A673 (cell line): ENCODE data around the gene SORCS1. TPM values are rescaled to one million over a fixed set of nuclear protein-coding genes. Genes with fewer than 3 reads are reported as not detected.

ENCODE experiments used
- BruUV-seq: library from RNA; stranded (reverse); fragments of 400-500 nt; replicated peaks from 2 replicates; lab custom pipeline; 2021; lab: Mats Ljungman, UMichigan
- CTCF ChIA-PET: fragments of 300-600 bp; sonication (Branson Sonifier 250); formaldehyde crosslinking; loops from one replicate; lab custom pipeline; 2022; ENCODE audit warnings: antibody characterized with exemption; lab: Charles Lee
- POLR2A ChIA-PET: fragments of 300-600 bp; sonication (Branson Sonifier 250); formaldehyde crosslinking; loops from one replicate; lab custom pipeline; 2022; ENCODE audit warnings: antibody characterized with exemption; ENCODE audit not compliant: low non-redundant PET; lab: Charles Lee
- DNase-seq: peaks from one replicate; pipeline ENCODE4 v3.0.0-alpha.2; 2015; ENCODE audit warnings: low spot score
- H3K27ac ChIP-seq: fragments of 200-600 bp; sonication (generic); 2 replicates; pipeline ENCODE4 v1.5.1; 2016; ENCODE audit warnings: mixed run types, low read depth, mild to moderate bottlenecking, mixed read lengths, antibody characterized with exemption, low read length; ENCODE audit not compliant: poor library complexity, severe bottlenecking
- H3K27me3 ChIP-seq: fragments of 200-600 bp; sonication (generic); replicated peaks from 2 replicates; pipeline ENCODE4 v1.6.1; 2017; ENCODE audit warnings: mixed run types, low read depth, mild to moderate bottlenecking, mixed read lengths, antibody characterized with exemption, low read length; ENCODE audit not compliant: insufficient read depth, poor library complexity
- H3K36me3 ChIP-seq: fragments of 200-600 bp; sonication (generic); 2 replicates; pipeline ENCODE4 v1.6.1; 2016; ENCODE audit warnings: mixed run types, mild to moderate bottlenecking, mixed read lengths, antibody characterized with exemption, low read length; ENCODE audit not compliant: insufficient read depth, poor library complexity, severe bottlenecking
- H3K4me1 ChIP-seq: fragments of 200-600 bp; sonication (generic); 2 replicates; pipeline ENCODE4 v1.6.1; 2017; ENCODE audit warnings: mixed run types, mild to moderate bottlenecking, mixed read lengths, antibody characterized with exemption, low read length; ENCODE audit not compliant: insufficient read depth, poor library complexity, severe bottlenecking
- H3K4me3 ChIP-seq: fragments of 200-600 bp; sonication (generic); 2 replicates; pipeline ENCODE4 v1.5.1; 2016; ENCODE audit warnings: low read depth, mixed run types, mild to moderate bottlenecking, mixed read lengths, low read length; ENCODE audit not compliant: poor library complexity, severe bottlenecking
- H3K9me3 ChIP-seq: fragments of 200-600 bp; sonication (generic); 2 replicates; pipeline ENCODE4 v1.6.1; 2016; ENCODE audit warnings: mixed run types, low read depth, mild to moderate bottlenecking, mixed read lengths, antibody characterized with exemption, low read length; ENCODE audit not compliant: poor library complexity, severe bottlenecking
- EZH2 ChIP-seq: fragments of 200-600 bp; sonication (generic); IDR thresholded peaks from 2 replicates; pipeline ENCODE4 v1.6.1; 2017; ENCODE audit warnings: borderline replicate concordance, low read depth, mild to moderate bottlenecking, mixed read lengths, antibody characterized with exemption, low read length; ENCODE audit not compliant: poor library complexity, severe bottlenecking
- intact Hi-C: fragments of 100-400 bp; cut with micrococcal nuclease; formaldehyde crosslinking; loops from one replicate; pipeline ENCODE4 v1.10.0; 2022; ENCODE audit not compliant: unreplicated experiment
- total RNA-seq: library from RNA; stranded (reverse); gene quantifications from 2 replicates; pipeline ENCODE4 v1.2.3, GENCODE V29; 2021
- TF ChIP-seq, protein P1 (sequence below): fragments of 300-800, 200-600 bp; sonication (generic); conservative IDR thresholded peaks from 2 replicates; pipeline ENCODE4 v1.5.1; 2017; ENCODE audit warnings: low read depth, mild to moderate bottlenecking, antibody characterized with exemption, low read length, moderate library complexity, mixed read lengths

The SORCS1 gene
- total RNA-seq, 1 experiment from 2014 or later = 0.34 TPM

DNA sequence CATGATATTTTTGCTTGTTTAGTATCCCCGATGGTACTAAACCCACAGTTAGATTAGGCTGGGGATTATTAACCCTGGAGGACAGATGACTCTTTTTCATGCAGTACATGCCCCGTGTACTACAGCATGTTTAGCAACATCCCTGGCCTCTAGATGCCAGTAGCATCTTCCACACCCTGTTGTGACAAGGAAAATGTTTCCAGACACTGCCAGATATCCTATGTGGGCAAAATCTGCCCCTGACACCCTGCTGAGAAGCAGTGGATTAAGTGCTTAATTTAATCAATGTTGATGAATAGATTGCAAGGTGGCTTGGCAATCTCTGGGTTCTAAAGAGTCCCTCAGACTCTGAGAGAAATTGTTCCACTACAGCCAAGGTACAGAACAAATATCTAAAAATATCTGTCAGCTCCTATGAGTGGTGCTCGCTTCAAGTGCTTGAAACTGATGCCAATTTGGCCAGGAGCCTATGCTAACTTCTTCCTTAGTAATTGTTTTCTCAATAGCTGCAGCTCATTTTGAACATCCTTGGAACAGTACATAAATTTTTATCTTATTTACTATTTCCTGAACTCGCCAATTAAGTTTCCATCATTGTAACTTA is 247.0 kb downstream of the SORCS1 start:
- Histone ChIP-seq H3K36me3 (no peaks in the 10 kb centered on the region), H3K27ac (no peak overlapping the region), H3K27me3 (peaks cover 27% of the 10 kb centered on the region), H3K9me3 (no peaks in the 10 kb centered on the region), H3K4me1 (peaks cover 19% of the 10 kb centered on the region), H3K4me3 (no peak overlapping the region)
- no TSS peak for BruUV-seq
- intact Hi-C loops = no loop called here
- POLR2A ChIA-PET = interaction anchor here (0.7 kb wide), 1 partner anchor 492 kb away, joined by 3 read pairs; no protein-coding TSS in a partner anchor
- peak; percentile 64 for DNase-seq
- CTCF ChIA-PET = no interaction called here
- no peak for TF ChIP-seq EZH2
- TF ChIP-seq, protein P1, sequence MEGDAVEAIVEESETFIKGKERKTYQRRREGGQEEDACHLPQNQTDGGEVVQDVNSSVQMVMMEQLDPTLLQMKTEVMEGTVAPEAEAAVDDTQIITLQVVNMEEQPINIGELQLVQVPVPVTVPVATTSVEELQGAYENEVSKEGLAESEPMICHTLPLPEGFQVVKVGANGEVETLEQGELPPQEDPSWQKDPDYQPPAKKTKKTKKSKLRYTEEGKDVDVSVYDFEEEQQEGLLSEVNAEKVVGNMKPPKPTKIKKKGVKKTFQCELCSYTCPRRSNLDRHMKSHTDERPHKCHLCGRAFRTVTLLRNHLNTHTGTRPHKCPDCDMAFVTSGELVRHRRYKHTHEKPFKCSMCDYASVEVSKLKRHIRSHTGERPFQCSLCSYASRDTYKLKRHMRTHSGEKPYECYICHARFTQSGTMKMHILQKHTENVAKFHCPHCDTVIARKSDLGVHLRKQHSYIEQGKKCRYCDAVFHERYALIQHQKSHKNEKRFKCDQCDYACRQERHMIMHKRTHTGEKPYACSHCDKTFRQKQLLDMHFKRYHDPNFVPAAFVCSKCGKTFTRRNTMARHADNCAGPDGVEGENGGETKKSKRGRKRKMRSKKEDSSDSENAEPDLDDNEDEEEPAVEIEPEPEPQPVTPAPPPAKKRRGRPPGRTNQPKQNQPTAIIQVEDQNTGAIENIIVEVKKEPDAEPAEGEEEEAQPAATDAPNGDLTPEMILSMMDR = 0 out of 2 replicates have a peak, but pooled peaks have one; percentile 26

DNA sequence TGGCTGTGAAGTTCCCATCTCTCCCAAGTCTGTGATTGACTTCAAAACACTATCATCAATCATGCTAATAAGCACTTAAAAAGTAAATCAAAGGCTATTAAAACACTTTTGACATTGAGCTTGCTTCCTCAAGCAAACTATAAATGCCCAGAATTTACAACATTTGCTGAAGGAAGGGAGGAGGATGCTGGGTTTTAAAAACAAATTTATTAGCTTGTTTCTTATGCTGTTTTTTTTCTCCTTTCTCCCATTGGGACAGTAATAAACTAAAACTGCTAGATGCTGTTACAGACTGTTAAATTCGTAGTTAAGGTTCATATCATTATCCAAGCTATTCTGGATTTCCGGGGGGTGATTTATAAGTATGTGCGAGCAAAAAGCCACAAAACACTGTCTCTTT is 250.5 kb downstream of the SORCS1 start:
- BruUV-seq = no TSS peak
- TF ChIP-seq EZH2 = no peak
- TF ChIP-seq, protein P1 = no peak

GRCh38 chr10:106913348-106913747 is 251.2 kb downstream of the SORCS1 start:
- no TSS peak for BruUV-seq
- POLR2A ChIA-PET = no interaction called here

More for the DNA sequence above, 250.5 kb downstream of the SORCS1 start:
- Histone ChIP-seq H3K4me3 (no peak overlapping the region), H3K9me3 (no peaks in the 10 kb centered on the region), H3K27ac (no peak overlapping the region), H3K36me3 (no peaks in the 10 kb centered on the region), H3K4me1 (peaks cover 19% of the 10 kb centered on the region), H3K27me3 (peaks cover under 1% of the 10 kb centered on the region)
- CTCF ChIA-PET = no interaction called here
- POLR2A ChIA-PET = no interaction called here
- DNase-seq = no peak
- intact Hi-C loops = no loop called here

More at GRCh38 chr10:106913348-106913747, 251.2 kb downstream of the SORCS1 start:
- Histone ChIP-seq H3K27ac (no peak overlapping the region), H3K36me3 (no peaks in the 10 kb centered on the region), H3K4me3 (no peak overlapping the region), H3K27me3 (no peaks in the 10 kb centered on the region), H3K4me1 (peaks cover 19% of the 10 kb centered on the region), H3K9me3 (no peaks in the 10 kb centered on the region)
- peak; percentile 50 for DNase-seq
- CTCF ChIA-PET = no interaction called here
- TF ChIP-seq, protein P1 = no peak
- no peak for TF ChIP-seq EZH2
- intact Hi-C loops = no loop called here
